ENCODE data around the gene NR4A3.
"Not testable (repeated sequence)": the region's sequence is repeated elsewhere in the genome, so short reads cannot be mapped to it uniquely, and the experiment has no call there.

The NR4A3 gene

GRCh38 chr9:99821396-99822108 lies at the start of gene NR4A3:
Gene NR4A3 (plus strand): TSS chr9:99821885. CDS start chr9:99828043, 6,158 bp downstream.
- Mint-ChIP-seq H3K36me3 (no peaks in the 10 kb centered on the region), H3K27me3 (peaks cover 3% of the 10 kb centered on the region), H3K9me3 (no peaks in the 10 kb centered on the region), H3K4me3 (peak within 1 kb of the TSS; percentile 94), H3K27ac (peak within 1 kb of the TSS; percentile 98), H3K4me1 (peaks cover 28% of the 10 kb centered on the region)
- peak; percentile 88 to 90 for DNase-seq (ENCODE audit: low spot score in 2 of 2)
- ATAC-seq (ENCODE audit: low read depth): peak; percentile 38

- H3K27ac Mint-ChIP-seq: no peak overlapping the region
- ATAC-seq (ENCODE audit: low read depth) (no peak), DNase-seq (ENCODE audit: low spot score in 2 of 2) (no peak)
- no peaks in the 10 kb centered on the region for H3K9me3 Mint-ChIP-seq
- H3K4me3 Mint-ChIP-seq: no peak overlapping the region
- H3K36me3 Mint-ChIP-seq: no peaks in the 10 kb centered on the region
- peaks cover 9% of the 10 kb centered on the region for H3K27me3 Mint-ChIP-seq
- no peaks in the 10 kb centered on the region for H3K4me1 Mint-ChIP-seq
Observed at GRCh38 chr9:99773468-99774138, 48.1 kb upstream of the NR4A3 start.

- no peak for DNase-seq (ENCODE audit: low spot score in 2 of 2)
Observed at GRCh38 chr9:99778308-99778707, 43.4 kb upstream of the NR4A3 start.

GRCh38 chr9:99778836-99779235 lies 42.8 kb upstream of the NR4A3 start:
- H3K36me3 Mint-ChIP-seq: no peaks in the 10 kb centered on the region
- ATAC-seq (ENCODE audit: low read depth) (no peak), DNase-seq (ENCODE audit: low spot score in 2 of 2) (no peak)
- no peak overlapping the region for H3K4me3 Mint-ChIP-seq
- no peak overlapping the region for H3K27ac Mint-ChIP-seq
- peaks cover 5% of the 10 kb centered on the region for H3K4me1 Mint-ChIP-seq
- H3K27me3 Mint-ChIP-seq: peaks cover 9% of the 10 kb centered on the region
- H3K9me3 Mint-ChIP-seq: no peaks in the 10 kb centered on the region

More at GRCh38 chr9:99778308-99778707, 43.4 kb upstream of the NR4A3 start:
- peaks cover 9% of the 10 kb centered on the region for H3K27me3 Mint-ChIP-seq
- ATAC-seq (ENCODE audit: low read depth): no peak
- no peak overlapping the region for H3K27ac Mint-ChIP-seq
- H3K36me3 Mint-ChIP-seq: no peaks in the 10 kb centered on the region
- no peak overlapping the region for H3K4me3 Mint-ChIP-seq
- no peaks in the 10 kb centered on the region for H3K9me3 Mint-ChIP-seq
- H3K4me1 Mint-ChIP-seq: peaks cover 5% of the 10 kb centered on the region

GRCh38 chr9:99779277-99779676 lies 42.4 kb upstream of the NR4A3 start:
- Mint-ChIP-seq H3K27me3 (peaks cover 9% of the 10 kb centered on the region), H3K9me3 (no peaks in the 10 kb centered on the region), H3K36me3 (no peaks in the 10 kb centered on the region), H3K4me1 (peaks cover 5% of the 10 kb centered on the region), H3K4me3 (no peak overlapping the region), H3K27ac (no peak overlapping the region)
- ATAC-seq (ENCODE audit: low read depth): no peak
- DNase-seq (ENCODE audit: low spot score in 2 of 2): no peak

- H3K4me1 Mint-ChIP-seq; H3K27ac Mint-ChIP-seq; H3K4me3 Mint-ChIP-seq; H3K27me3 Mint-ChIP-seq; ATAC-seq (ENCODE audit: low read depth); DNase-seq (ENCODE audit: low spot score in 2 of 2); H3K9me3 Mint-ChIP-seq; H3K36me3 Mint-ChIP-seq: not testable (repeated sequence)
Observed at GRCh38 chr9:99782349-99782748, 39.3 kb upstream of the NR4A3 start.

GRCh38 chr9:99782962-99783718 lies 38.5 kb upstream of the NR4A3 start:
- Mint-ChIP-seq H3K4me3 (no peak overlapping the region), H3K36me3 (no peaks in the 10 kb centered on the region), H3K27ac (peak overlapping the region; percentile 45), H3K9me3 (no peaks in the 10 kb centered on the region), H3K4me1 (peaks cover 5% of the 10 kb centered on the region), H3K27me3 (no peaks in the 10 kb centered on the region)
- peak; percentile 99 for ATAC-seq (ENCODE audit: low read depth)
- DNase-seq (ENCODE audit: low spot score in 2 of 2): peak; percentile 17 to 29

- no peak for DNase-seq (ENCODE audit: low spot score in 2 of 2)
- H3K27me3 Mint-ChIP-seq: no peaks in the 10 kb centered on the region
- no peaks in the 10 kb centered on the region for H3K36me3 Mint-ChIP-seq
- no peak overlapping the region for H3K27ac Mint-ChIP-seq
- no peaks in the 10 kb centered on the region for H3K9me3 Mint-ChIP-seq
- no peak overlapping the region for H3K4me3 Mint-ChIP-seq
- no peak for ATAC-seq (ENCODE audit: low read depth)
- peaks cover 5% of the 10 kb centered on the region for H3K4me1 Mint-ChIP-seq
Observed at GRCh38 chr9:99783799-99784198, 37.9 kb upstream of the NR4A3 start.

- no peak overlapping the region for H3K4me3 Mint-ChIP-seq
- H3K27me3 Mint-ChIP-seq: no peaks in the 10 kb centered on the region
- H3K9me3 Mint-ChIP-seq: no peaks in the 10 kb centered on the region
- H3K36me3 Mint-ChIP-seq: no peaks in the 10 kb centered on the region
- peaks cover 5% of the 10 kb centered on the region for H3K4me1 Mint-ChIP-seq
- DNase-seq (ENCODE audit: low spot score in 2 of 2) (no peak), ATAC-seq (ENCODE audit: low read depth) (no peak)
- H3K27ac Mint-ChIP-seq: peak overlapping the region; percentile 36
Observed at GRCh38 chr9:99785010-99785590, 36.6 kb upstream of the NR4A3 start.

- no peak overlapping the region for H3K27ac Mint-ChIP-seq
- no peak for DNase-seq (ENCODE audit: low spot score in 2 of 2)
- no peaks in the 10 kb centered on the region for H3K36me3 Mint-ChIP-seq
- H3K9me3 Mint-ChIP-seq: no peaks in the 10 kb centered on the region
- peaks cover 5% of the 10 kb centered on the region for H3K4me1 Mint-ChIP-seq
- H3K4me3 Mint-ChIP-seq: no peak overlapping the region
- no peak for ATAC-seq (ENCODE audit: low read depth)
- H3K27me3 Mint-ChIP-seq: no peaks in the 10 kb centered on the region
Observed at GRCh38 chr9:99787556-99787955, 34.1 kb upstream of the NR4A3 start.

- no peaks in the 10 kb centered on the region for H3K9me3 Mint-ChIP-seq
Observed at GRCh38 chr9:99793528-99793927, 28.2 kb upstream of the NR4A3 start.

GRCh38 chr9:99796231-99796630 lies 25.5 kb upstream of the NR4A3 start:
- Mint-ChIP-seq H3K27me3 (peaks cover 2% of the 10 kb centered on the region), H3K27ac (no peak overlapping the region)
- ATAC-seq (ENCODE audit: low read depth): no peak

More at GRCh38 chr9:99793528-99793927, 28.2 kb upstream of the NR4A3 start:
- Mint-ChIP-seq H3K27ac (no peak overlapping the region), H3K27me3 (peaks cover 2% of the 10 kb centered on the region), H3K4me3 (no peak overlapping the region), H3K4me1 (no peaks in the 10 kb centered on the region), H3K36me3 (peaks cover 6% of the 10 kb centered on the region)
- DNase-seq (ENCODE audit: low spot score in 2 of 2) (no peak), ATAC-seq (ENCODE audit: low read depth) (no peak)

GRCh38 chr9:99801775-99802174 lies 19.9 kb upstream of the NR4A3 start:
- Mint-ChIP-seq H3K27me3 (no peaks in the 10 kb centered on the region), H3K4me3 (no peak overlapping the region), H3K9me3 (no peaks in the 10 kb centered on the region), H3K4me1 (no peaks in the 10 kb centered on the region), H3K27ac (no peak overlapping the region), H3K36me3 (peaks cover 14% of the 10 kb centered on the region)
- no peak for DNase-seq (ENCODE audit: low spot score in 2 of 2)
- no peak for ATAC-seq (ENCODE audit: low read depth)

More at GRCh38 chr9:99796231-99796630, 25.5 kb upstream of the NR4A3 start:
- H3K4me1 Mint-ChIP-seq: no peaks in the 10 kb centered on the region
- H3K9me3 Mint-ChIP-seq: no peaks in the 10 kb centered on the region
- H3K4me3 Mint-ChIP-seq: no peak overlapping the region
- H3K36me3 Mint-ChIP-seq: peaks cover 6% of the 10 kb centered on the region
- DNase-seq (ENCODE audit: low spot score in 2 of 2): no peak

GRCh38 chr9:99803694-99804093 lies 18.0 kb upstream of the NR4A3 start:
- H3K4me3 Mint-ChIP-seq: no peak overlapping the region
- H3K27ac Mint-ChIP-seq: no peak overlapping the region
- ATAC-seq (ENCODE audit: low read depth) (no peak), DNase-seq (ENCODE audit: low spot score in 2 of 2) (no peak)
- H3K27me3 Mint-ChIP-seq: no peaks in the 10 kb centered on the region
- H3K4me1 Mint-ChIP-seq: peaks cover 9% of the 10 kb centered on the region
- peaks cover 11% of the 10 kb centered on the region for H3K36me3 Mint-ChIP-seq
- no peaks in the 10 kb centered on the region for H3K9me3 Mint-ChIP-seq
